ENCODE data around the gene C16orf92.
A peak's percentile ranks its signal among the peaks of the same experiment; 100 is the strongest.

- no peak; a peak in 2 of 4 replicates for TF ChIP-seq EP300 (IDR thresholded peaks at IDR 0.05; ENCODE audit: low read depth in 2 of 2, low read length in 2 of 2)
- no peak for TF ChIP-seq EP300 (CRISPR knock-in tag; IDR thresholded peaks at IDR 0.05; ENCODE audit: borderline replicate concordance)
- no peak for TF ChIP-seq CHD4 (IDR thresholded peaks at IDR 0.05; ENCODE audit: borderline replicate concordance, low read length)
- no peak for TF ChIP-seq HES4 (CRISPR knock-in tag; IDR thresholded peaks at IDR 0.05; ENCODE audit: borderline replicate concordance)
- TF ChIP-seq CTCF (CRISPR knock-in tag; IDR thresholded peaks at IDR 0.05), result peak; percentile 97
- no peak for TF ChIP-seq MXI1 (IDR thresholded peaks at IDR 0.05; ENCODE audit: borderline replicate concordance, low read depth, low read length)
- TF ChIP-seq ATF4 (CRISPR knock-in tag; IDR thresholded peaks at IDR 0.05), result no peak
- no peak for TF ChIP-seq ATM (IDR thresholded peaks at IDR 0.05; ENCODE audit: borderline replicate concordance)
- peak; percentile 43; the same call in 1 of the 2 replicates for TF ChIP-seq ZNF501 (CRISPR knock-in tag; IDR thresholded peaks at IDR 0.05)
- TF ChIP-seq ZNF879 (CRISPR knock-in tag; IDR thresholded peaks at IDR 0.05), result no peak
- TF ChIP-seq PAX8 (CRISPR knock-in tag; IDR thresholded peaks at IDR 0.05; ENCODE audit: borderline replicate concordance), result no peak
- no peak for TF ChIP-seq KDM5A (IDR thresholded peaks at IDR 0.05; ENCODE audit: borderline replicate concordance, low read length)
- TF ChIP-seq MTA3 (CRISPR knock-in tag; IDR thresholded peaks at IDR 0.05), result no peak
- TF ChIP-seq ZNF704 (CRISPR knock-in tag; IDR thresholded peaks at IDR 0.05; ENCODE audit: borderline replicate concordance), result no peak
Measured at GRCh38 chr16:30032083-30032819, 9.3 kb downstream of the C16orf92 start.
